GM12873 (cell line): ENCODE data around the gene PHKG2.

ENCODE experiments used
- CTCF ChIP-seq: IDR thresholded peaks from 2 replicates; pipeline ENCODE4 v1.5.1; 2012; ENCODE audit warnings: low read depth, mild to moderate bottlenecking, moderate library complexity, low read length, control low read depth; ENCODE audit not compliant: insufficient read depth; ENCODE audit errors: missing control alignments

PHKG2 gene

GRCh38 chr16:30722443-30722842, 25.8 kb upstream of the PHKG2 start:
- no peak for TF ChIP-seq CTCF

GRCh38 chr16:30722916-30723315, 25.3 kb upstream of the PHKG2 start:
- no peak for TF ChIP-seq CTCF

- TF ChIP-seq CTCF: no peak
Observed at GRCh38 chr16:30723725-30724355, 24.4 kb upstream of the PHKG2 start.

GRCh38 chr16:30724641-30725417, 23.4 kb upstream of the PHKG2 start:
- no peak for TF ChIP-seq CTCF

GRCh38 chr16:30725418-30725792, 22.8 kb upstream of the PHKG2 start:
- no peak for TF ChIP-seq CTCF

GRCh38 chr16:30728321-30728720, 19.9 kb upstream of the PHKG2 start:
- no peak for TF ChIP-seq CTCF

- TF ChIP-seq CTCF: no peak
Observed at GRCh38 chr16:30728899-30729672, 19.1 kb upstream of the PHKG2 start.
